GM08714 (cell line): ENCODE measurements around the gene GRK6.
A peak's percentile ranks its signal among the peaks of the same experiment; 100 is the strongest.

Experiments
- H3K4me3 ChIP-seq: fragments of 200-500 bp; sonication (Bioruptor generic); 2 replicates; pipeline ENCODE4 v1.5.1; 2014; ENCODE audit warnings: mild to moderate bottlenecking, low read length, inconsistent platforms
- ZNF274 ChIP-seq: IDR thresholded peaks from 2 replicates; pipeline ENCODE4 v1.6.1; 2012; ENCODE audit warnings: mild to moderate bottlenecking, low read depth, low read length

The GRK6 gene

DNA sequence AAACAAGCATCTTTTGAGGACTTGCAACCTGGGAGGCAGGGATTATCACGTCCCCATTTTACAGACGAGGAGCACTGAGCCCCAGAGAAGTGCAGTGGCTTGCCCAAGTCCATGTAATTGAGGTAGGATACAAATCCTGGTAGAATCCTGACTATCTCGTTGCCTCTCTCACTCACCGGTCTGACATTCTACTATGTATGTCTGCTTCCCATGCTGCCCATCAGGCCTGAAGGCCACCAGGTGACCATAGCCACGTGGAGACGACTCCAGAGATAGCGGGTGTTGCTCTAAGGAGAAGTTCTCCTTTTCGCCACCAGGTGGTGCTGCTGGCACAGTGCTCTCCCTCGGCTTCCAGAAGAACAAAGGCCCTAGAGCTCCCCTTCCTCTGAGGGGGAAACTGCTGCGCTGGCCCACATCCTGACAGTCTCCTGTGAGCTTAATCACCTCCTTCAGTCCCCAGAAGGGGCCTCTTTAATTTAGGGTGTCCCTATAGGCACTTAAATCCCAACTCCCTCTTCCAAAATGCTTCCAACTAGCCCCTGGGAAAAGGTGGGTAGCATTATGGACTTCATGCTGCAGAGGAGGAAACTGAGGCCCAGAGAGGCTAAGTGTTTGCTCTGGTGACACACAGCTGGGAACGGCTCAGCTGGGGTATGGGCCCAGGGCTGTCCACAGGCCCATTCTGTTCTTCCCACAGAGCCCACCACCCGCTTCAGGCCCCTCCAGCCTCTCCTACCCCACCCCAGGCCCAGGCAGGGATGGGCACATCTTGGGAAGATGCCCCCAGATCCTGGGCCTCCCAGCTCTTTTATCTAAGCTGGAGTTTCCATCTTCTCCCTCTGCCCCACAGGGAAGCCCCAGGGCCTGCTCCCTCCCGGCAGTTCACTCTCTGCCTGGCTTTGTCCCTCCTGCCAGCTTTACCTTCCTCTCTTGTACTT is 35.8 kb upstream of the GRK6 start:
- TF ChIP-seq ZNF274 = no peak
- H3K4me3 ChIP-seq = no peak overlapping the region

DNA sequence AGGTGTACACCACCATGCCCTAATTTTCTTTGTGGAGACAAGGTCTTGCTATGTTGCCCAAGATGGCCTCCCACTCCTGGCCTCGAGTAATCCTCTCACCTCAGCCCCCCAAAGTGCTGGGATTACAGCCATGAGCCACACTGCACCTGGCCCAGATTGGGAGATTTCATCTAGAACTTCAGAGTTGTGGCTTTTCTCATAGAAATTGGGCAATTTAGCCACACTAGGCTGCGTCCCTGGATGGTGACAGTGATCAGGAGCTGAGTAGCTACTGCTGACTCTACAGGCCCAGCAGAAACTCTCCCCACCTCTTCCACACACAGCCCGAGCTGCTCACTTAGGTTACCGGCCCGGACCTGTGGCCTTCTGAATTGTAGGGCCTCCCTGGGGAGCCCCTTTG is 33.7 kb upstream of the GRK6 start:
- no peak for TF ChIP-seq ZNF274
- no peak overlapping the region for H3K4me3 ChIP-seq

DNA sequence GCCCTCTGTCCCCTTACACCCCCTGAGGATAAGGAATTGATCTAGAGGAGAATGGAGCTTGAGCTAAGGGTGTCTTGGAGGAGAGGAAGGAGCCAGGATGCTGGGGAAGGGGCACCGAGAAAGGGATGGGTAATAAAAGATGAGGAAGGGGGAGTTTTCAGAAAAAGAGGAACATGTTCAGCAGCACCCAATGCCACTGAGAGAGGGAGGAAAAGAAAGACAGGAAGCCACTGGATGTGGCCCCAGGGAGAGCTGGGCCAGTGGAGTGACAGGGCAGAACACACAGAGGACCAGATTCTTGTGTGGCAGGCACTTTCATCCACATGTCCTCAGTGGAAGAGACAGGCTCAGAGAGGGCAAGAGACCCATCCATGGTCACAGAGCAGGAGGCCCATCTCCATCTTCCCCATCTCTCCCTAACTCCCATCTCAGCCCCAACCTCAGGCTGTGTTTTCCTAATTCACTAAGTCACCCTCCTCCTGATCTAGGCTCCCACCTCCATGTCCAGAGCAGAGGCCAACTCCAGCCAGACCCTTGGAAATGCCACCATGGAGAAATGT is 33.2 kb upstream of the GRK6 start:
- TF ChIP-seq ZNF274 = no peak
- H3K4me3 ChIP-seq = no peak overlapping the region

DNA sequence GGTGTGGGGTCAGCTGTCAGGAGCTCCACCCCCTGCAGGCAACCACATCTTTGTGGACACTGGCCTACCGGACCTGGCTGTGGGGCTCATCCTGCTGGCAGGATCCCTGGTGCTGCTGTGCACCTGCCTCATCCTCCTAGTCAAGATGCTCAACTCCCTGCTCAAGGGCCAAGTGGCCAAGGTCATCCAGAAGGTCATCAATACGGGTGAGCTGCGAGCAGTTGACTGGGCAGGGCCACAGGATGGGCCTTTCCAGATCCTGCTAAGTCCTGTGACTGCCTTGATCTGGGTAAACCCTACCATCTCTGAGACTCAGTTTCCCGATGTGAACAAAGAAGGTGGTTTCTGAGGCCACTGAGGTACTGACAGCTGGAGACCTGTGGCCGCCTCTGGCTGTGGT is 32.5 kb upstream of the GRK6 start:
- no peak for TF ChIP-seq ZNF274
- no peak overlapping the region for H3K4me3 ChIP-seq

DNA sequence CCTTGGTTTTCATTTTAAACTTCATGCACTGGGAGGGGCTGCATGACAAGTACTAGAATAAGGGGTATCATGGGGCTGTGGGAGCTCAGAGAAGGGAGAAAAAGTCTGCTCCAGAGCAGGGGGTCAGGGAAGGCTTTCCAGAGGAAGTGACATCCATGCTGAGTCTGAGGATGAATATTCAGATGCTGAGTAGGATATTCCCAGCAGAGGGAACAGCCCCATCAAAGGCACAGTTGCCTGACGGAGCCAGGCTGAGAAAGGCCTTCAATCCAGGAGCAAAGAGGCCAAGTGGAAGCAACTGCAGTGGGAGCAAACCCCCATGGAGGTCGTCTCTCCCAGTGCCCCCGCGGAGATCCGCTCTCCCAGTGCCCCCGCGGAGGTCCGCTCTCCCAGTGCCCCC is 30.4 kb upstream of the GRK6 start:
- H3K4me3 ChIP-seq = no peak overlapping the region
- no peak for TF ChIP-seq ZNF274

DNA sequence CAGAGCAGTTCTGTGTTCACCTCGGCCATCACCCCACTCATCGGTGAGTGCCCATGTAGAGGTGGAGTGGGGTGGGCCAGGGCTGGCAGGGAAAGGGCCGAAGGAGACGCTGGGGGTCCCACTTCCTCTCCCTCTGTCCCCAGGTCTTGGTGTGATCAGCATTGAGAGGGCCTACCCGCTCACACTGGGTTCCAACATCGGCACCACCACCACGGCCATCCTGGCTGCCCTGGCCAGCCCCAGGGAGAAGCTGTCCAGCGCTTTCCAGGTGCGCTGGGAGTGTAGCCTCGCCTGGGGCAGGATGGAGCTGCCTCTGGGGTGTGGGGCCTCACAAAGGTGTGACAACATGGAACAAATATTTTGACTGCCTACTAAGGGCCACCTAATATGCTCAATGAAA is 29.7 kb upstream of the GRK6 start:
- H3K4me3 ChIP-seq = no peak overlapping the region
- TF ChIP-seq ZNF274 = no peak

DNA sequence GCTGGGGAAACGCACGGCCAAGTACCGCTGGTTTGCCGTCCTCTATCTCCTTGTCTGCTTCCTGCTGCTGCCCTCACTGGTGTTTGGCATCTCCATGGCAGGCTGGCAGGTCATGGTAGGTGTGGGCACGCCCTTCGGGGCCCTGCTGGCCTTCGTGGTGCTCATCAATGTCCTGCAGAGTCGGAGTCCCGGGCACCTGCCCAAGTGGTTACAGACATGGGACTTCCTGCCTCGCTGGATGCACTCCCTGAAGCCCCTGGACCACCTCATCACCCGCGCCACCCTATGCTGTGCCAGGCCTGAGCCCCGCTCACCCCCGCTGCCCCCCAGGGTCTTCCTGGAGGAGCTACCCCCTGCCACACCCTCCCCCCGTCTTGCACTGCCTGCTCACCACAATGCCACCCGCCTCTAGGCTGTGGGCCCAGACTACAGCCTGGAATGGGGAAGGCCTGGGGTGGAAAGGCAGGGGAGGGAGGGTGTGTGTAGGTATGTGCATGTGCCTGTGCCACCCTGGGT is 28.5 kb upstream of the GRK6 start:
- no peak overlapping the region for H3K4me3 ChIP-seq
- no peak for TF ChIP-seq ZNF274

DNA sequence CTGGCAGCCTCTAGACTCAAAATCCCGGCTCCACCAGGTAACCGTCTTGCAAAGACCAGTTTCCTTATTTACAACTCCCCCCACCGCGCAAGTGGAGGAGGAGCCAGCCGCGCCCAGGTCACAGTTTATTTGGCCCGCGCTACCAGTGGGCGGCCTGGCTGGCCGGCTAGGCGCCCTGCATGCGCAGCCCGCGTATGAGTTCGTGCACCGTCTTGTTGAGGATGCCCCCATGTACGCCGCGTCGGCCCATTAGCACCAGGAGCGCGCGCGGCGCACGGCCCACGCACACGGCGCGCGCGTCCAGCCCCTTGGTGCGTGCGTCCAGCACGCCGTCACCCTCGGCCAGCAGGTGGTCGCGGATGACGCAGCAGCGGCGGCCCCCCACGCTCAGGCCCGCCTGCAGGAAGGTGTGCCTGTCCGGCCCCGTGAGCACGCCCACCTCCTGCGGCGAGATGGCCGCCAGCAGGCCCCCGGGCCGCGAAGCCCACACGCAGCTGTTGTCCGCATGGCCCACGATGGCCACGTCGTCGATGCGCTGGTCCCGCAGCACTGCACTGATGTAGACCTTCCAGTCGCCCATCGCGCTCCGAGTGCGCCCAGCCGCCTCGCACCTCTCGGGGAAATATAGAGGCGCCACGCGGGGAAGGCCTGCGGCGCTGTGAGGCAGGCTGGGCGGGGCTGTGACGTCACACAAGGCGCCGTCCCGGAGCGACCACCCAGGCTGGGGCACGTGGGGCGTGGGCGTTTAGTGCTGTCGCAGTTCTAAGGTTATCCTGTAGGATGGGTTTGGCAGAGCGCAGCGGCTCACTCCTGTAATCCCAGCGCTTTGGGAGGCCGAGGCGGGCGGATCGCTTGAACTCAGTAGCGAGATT is 26.2 kb upstream of the GRK6 start, which contains the start of gene PFN3:
PFN3 (minus strand) TSS at position 665 of the 872 bp plus-strand sequence; CDS start at position 580, 85 bp downstream.
- no peak within 1 kb of the TSS for H3K4me3 ChIP-seq
- no peak for TF ChIP-seq ZNF274

DNA sequence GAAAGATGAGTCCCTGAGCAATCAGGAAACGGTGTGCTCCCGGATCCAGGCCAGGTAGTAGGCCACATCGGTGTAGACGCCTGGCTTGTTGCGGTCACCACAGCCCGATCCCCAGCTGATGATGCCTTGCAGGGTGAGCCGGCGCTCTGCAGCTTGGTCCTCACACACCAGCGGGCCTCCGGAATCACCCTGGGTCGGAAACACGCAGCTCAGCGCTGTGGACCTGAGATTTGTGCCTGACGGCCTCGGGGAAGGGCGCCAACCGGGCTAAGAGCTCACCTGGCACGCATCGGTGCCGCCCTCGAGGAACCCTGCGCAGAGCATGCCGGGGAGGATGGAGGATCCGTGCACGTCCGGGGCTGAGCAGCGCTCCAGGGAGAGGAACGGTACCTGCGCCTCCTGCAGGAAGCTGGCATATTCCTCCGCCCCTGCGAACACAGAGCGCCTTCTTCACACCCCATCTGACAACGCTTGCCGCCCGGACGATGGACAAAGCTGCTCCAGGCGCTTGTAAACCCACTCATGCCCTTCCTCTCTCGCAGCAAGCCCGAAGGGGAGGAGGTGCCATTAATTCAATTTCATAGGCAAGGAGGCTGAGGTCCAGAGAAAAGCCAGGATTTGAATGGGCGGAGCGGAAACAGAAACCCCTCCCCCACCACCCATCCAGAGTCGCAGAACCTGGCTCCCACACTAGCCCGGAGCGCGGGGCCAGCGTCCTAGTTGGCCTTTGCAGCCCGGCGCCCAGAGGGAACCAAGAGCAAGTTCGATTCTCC is 24.0 kb upstream of the GRK6 start:
- TF ChIP-seq ZNF274 = no peak
- peak overlapping the region; percentile 60; the same call in 1 of the 2 replicates for H3K4me3 ChIP-seq

DNA sequence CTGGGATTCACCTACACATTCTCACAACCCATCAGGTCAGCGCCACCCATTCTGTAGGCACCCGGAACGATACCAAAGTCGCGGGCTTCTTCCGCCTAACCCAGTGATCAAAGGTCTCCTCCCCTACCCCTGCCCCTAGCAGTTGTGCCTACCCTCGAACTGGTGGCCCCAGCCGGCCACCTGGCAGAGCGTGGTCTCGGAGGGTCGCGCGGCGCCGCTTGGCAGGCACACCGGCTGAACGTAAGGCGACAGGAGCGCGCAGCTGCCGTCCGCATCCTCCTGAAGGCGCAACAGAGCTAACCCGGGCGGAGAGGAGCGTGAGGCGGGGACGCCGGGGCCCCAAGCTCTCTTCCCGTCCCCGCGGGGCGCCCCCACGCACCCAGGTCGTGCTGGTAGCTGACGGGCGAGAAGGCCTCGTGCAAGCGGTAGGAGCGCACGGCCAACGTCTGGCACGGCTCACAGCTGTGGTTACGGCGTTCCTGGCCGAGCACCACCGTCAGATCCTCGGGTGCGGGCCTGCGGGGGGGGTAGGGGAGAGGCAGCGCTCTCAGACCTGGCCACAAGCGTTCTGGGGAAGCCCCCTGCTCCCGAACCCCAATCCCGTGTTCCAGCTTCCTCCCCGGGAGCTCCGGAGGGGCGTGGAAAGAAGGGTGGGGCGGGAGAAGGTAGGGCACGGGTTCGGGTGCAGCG is 23.2 kb upstream of the GRK6 start:
- H3K4me3 ChIP-seq = peak overlapping the region; percentile 60; the same call in 1 of the 2 replicates
- TF ChIP-seq ZNF274 = no peak

DNA sequence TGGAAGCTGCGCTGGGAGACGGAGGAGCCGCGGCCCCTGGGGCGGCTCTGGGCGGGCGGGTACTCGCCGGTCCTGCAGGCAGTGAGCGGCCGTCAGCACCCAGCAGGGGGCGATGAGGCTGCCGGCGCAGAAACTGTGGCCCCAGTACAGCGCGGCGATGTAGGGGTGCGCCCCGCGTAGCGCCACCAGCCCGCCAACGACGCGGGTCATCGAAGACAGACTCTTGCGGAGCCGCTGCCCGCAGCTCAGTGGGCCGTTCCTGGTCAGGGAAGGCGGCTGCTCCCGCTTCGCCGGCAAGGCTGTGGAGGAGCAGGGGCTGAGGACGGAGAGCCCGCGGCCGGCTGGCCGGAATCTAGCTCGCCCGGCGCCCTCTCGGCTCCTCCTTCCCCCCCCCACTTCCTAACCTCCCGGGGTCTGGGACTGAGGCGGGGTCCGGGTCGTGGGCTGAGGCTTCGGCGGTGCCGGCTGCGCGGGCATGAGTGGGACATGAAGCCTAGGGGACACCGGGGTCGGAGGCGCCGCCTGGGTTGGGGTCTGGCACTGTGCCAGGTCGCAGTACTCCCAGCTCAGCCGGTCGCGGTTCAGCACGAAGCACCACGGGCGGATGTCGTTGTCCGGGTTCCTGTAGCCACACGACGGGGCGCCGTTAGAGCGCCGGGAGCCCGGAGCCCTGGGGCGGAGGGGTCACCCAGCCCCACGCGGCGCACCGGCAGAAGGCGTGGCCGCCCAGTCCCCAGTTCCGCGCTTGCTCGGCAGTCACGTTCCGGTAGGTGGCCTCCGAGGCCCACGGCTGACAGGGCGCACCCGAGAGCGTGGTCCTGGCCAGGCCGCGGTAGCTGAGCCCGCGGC is 22.5 kb upstream of the GRK6 start:
- peak overlapping the region; percentile 60; the same call in 1 of the 2 replicates for H3K4me3 ChIP-seq
- TF ChIP-seq ZNF274 = no peak

DNA sequence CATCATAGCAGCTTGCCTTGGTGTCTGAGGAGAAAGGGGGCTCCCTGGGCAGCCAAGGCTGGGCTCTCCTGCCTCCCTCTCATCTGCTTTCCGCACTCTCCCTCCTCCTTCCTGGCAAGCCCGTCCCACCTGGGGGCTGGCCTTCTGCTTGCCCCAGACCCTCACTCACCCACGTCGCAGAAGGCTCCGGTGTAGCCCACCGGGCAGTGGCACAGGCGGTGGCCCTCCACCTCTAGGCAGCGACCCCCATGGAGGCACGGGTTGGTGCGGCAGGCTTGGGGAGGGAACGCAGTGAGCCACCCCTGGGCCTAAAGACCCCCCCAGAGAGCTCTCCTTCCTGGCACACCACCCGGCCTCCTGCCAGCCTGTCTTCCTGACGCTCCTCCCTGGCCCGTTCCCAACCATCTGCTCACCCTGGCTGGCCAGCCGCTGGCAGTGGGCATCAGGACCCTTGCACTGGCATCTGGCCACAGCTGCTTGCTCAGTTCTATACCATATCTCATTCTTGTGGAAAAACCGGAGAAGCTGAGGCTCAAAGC is 21.8 kb upstream of the GRK6 start:
- H3K4me3 ChIP-seq = peak overlapping the region; percentile 60; the same call in 1 of the 2 replicates
- no peak for TF ChIP-seq ZNF274
